OCI-LY3 (cell line): ENCODE results near the gene UTP3.

ENCODE experiments used
- H2AFZ ChIP-seq: fragments of 200-600, 300-600 bp; shearing (Covaris generic); 2 replicates; pipeline ENCODE4 v1.6.0; 2014; ENCODE audit warnings: antibody characterized with exemption, low read depth, low read length
- H3K27ac ChIP-seq: fragments of 200-600, 300-600 bp; sonication (generic); 2 replicates; pipeline ENCODE4 v1.5.1; 2014; ENCODE audit warnings: mild to moderate bottlenecking, low read length, moderate library complexity, mixed read lengths
- H3K27me3 ChIP-seq: fragments of 200-600, 300-600 bp; sonication (generic); 2 replicates; pipeline ENCODE4 v1.6.1; 2014; ENCODE audit warnings: low read depth, low read length, mixed read lengths
- H3K36me3 ChIP-seq: fragments of 200-600, 300-600 bp; sonication (generic); replicated peaks from 2 replicates; pipeline ENCODE3; 2014; ENCODE audit warnings: low read depth, low read length, mixed read lengths
- H3K4me1 ChIP-seq: fragments of 300-600, 200-600 bp; sonication (generic); 2 replicates; pipeline ENCODE4 v1.6.1; 2014; ENCODE audit warnings: low read length, mixed read lengths
- H3K4me2 ChIP-seq: fragments of 200-600, 300-600 bp; sonication (generic); 2 replicates; pipeline ENCODE4 v1.6.1; 2014; ENCODE audit warnings: low read length, mixed read lengths
- H3K4me3 ChIP-seq: fragments of 300-600, 200-600 bp; sonication (generic); 2 replicates; pipeline ENCODE4 v1.5.1; 2014; ENCODE audit warnings: antibody characterized with exemption, mild to moderate bottlenecking, low read length, moderate library complexity
- H3K79me2 ChIP-seq: fragments of 300-600, 200-600 bp; shearing (Covaris generic); 2 replicates; pipeline ENCODE4 v1.6.1; 2014; ENCODE audit warnings: mild to moderate bottlenecking, low read length, mixed read lengths
- H3K9ac ChIP-seq: fragments of 300-600, 200-600 bp; shearing (Covaris generic); 2 replicates; pipeline ENCODE4 v1.6.0; 2014; ENCODE audit warnings: mild to moderate bottlenecking, low read length, moderate library complexity
- H3K9me3 ChIP-seq: fragments of 200-600, 300-600 bp; shearing (Covaris generic); 2 replicates; pipeline ENCODE4 v1.6.1; 2014; ENCODE audit warnings: low read length, mixed read lengths; ENCODE audit not compliant: insufficient read depth
- H4K20me1 ChIP-seq: fragments of 200-600, 300-600 bp; sonication (generic); 2 replicates; pipeline ENCODE4 v1.6.1; 2016; ENCODE audit warnings: low read length, mixed read lengths; ENCODE audit not compliant: insufficient read depth
- CTCF ChIP-seq: fragments of 200-600, 300-600 bp; sonication (generic); IDR thresholded peaks from 2 replicates; pipeline ENCODE4 v1.5.1; 2014; ENCODE audit warnings: antibody characterized with exemption, low read length, low read depth
- EZH2phosphoT487 ChIP-seq: fragments of 200-600 bp; shearing (Covaris generic); IDR thresholded peaks from 2 replicates; pipeline ENCODE4 v1.6.1; 2018; ENCODE audit warnings: antibody characterized with exemption, mixed run types, low read depth

UTP3 gene

GRCh38 chr4:70712150-70712549, 23.8 kb downstream of the UTP3 start:
- Histone ChIP-seq H3K4me2 (peak overlapping the region; percentile 86), H4K20me1 (no peaks in the 10 kb centered on the region), H3K27me3 (no peaks in the 10 kb centered on the region), H3K4me1 (peaks cover 74% of the 10 kb centered on the region), H3K27ac (peak overlapping the region; percentile 95), H3K79me2 (peaks cover 72% of the 10 kb centered on the region), H3K36me3 (no peaks in the 10 kb centered on the region), H2AFZ (no peak overlapping the region), H3K9me3 (no peaks in the 10 kb centered on the region), H3K9ac (peak overlapping the region; percentile 64), H3K4me3 (peak overlapping the region; percentile 64)
- TF ChIP-seq CTCF, result no peak
- TF ChIP-seq EZH2phosphoT487, result no peak

DNA sequence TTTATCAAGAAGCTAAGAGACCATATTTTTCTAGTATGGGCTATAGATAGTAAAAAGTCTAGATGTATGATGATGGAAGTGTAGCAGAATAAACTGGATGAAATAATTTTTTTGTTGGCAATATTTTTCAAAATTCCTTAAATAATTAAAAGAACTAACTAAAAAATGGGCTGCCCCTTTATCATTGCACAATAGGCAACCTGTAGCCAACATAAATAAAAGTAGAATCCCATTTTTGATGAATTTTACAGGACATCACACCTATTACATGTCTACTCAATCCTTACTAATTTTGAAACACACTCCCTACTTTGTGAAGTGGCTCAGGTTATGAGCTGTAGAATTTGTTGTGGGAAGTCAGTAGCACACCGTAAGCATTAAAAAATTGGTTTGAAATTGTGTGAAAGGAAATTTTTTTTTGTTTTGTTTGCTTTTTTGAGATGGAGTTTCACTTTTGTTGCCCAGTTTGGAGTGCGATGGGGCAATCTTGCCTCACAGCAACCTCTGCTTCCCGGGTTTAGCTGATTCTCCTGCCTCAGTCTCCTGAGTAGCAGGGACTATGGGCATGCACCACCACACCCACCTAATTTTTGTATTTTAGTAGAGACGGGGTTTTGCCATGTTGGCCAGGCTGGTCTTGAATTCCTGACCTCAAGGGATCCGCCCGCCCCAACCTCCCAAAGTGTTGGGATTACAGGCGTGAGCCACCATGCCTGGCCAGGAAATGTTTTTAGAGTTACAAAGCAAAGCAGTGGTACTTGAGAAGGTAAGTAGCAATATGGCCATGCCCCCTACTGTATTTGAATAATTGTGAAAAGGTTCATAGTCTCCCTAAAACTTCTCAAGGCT, 24.5 kb downstream of the UTP3 start:
- TF ChIP-seq CTCF (no peak), EZH2phosphoT487 (no peak)
- no peaks in the 10 kb centered on the region for H3K27me3 ChIP-seq
- H4K20me1 ChIP-seq, result no peaks in the 10 kb centered on the region
- peaks cover 72% of the 10 kb centered on the region for H3K79me2 ChIP-seq
- H3K4me3 ChIP-seq, result peak overlapping the region; percentile 64
- H3K27ac ChIP-seq, result peak overlapping the region; percentile 95
- H3K36me3 ChIP-seq, result no peaks in the 10 kb centered on the region
- no peak overlapping the region for H2AFZ ChIP-seq
- peak overlapping the region; percentile 86 for H3K4me2 ChIP-seq
- peak overlapping the region; percentile 64 for H3K9ac ChIP-seq
- no peaks in the 10 kb centered on the region for H3K9me3 ChIP-seq
- H3K4me1 ChIP-seq, result peaks cover 76% of the 10 kb centered on the region

GRCh38 chr4:70713453-70714078, 25.2 kb downstream of the UTP3 start:
- Histone ChIP-seq H3K79me2 (peaks cover 69% of the 10 kb centered on the region), H4K20me1 (no peaks in the 10 kb centered on the region), H3K9ac (peak overlapping the region; percentile 64), H3K4me1 (peaks cover 76% of the 10 kb centered on the region), H3K9me3 (no peaks in the 10 kb centered on the region), H3K27me3 (no peaks in the 10 kb centered on the region), H3K4me2 (peak overlapping the region; percentile 86), H3K4me3 (peak overlapping the region; percentile 64), H2AFZ (no peak overlapping the region), H3K27ac (peak overlapping the region; percentile 95), H3K36me3 (no peaks in the 10 kb centered on the region)
- no peak for TF ChIP-seq EZH2phosphoT487
- TF ChIP-seq CTCF, result no peak
